ENCODE measurements around the gene FES.
A peak's percentile ranks its signal among the peaks of the same experiment; 100 is the strongest.

FES gene

GRCh38 chr15:90895571-90896117 lies 11.3 kb downstream of the FES start:
- TF ChIP-seq CTCF (IDR thresholded peaks at IDR 0.05; ENCODE audit: extremely low read depth, missing control alignments), result no peak
- DNase-seq (ENCODE audit: low spot score), result no peak

GRCh38 chr15:90897131-90897655 lies 12.9 kb downstream of the FES start:
- peak; percentile 83 for DNase-seq (ENCODE audit: low spot score)

GRCh38 chr15:90901175-90902039 lies 17.1 kb downstream of the FES start:
- DNase-seq (ENCODE audit: low spot score), result peak; percentile 44
- no peak for TF ChIP-seq CTCF (IDR thresholded peaks at IDR 0.05; ENCODE audit: extremely low read depth, missing control alignments)

- peak; percentile 97 for DNase-seq (ENCODE audit: low spot score)
- TF ChIP-seq CTCF (IDR thresholded peaks at IDR 0.05; ENCODE audit: extremely low read depth, missing control alignments), result peak; percentile 80
Measured at GRCh38 chr15:90902040-90902839, 17.9 kb downstream of the FES start.

GRCh38 chr15:90902840-90903732 lies 18.8 kb downstream of the FES start, which contains the start of gene MAN2A2:
TSS of gene MAN2A2 (plus strand) at chr15:90903302. CDS start at chr15:90904208, 906 bp downstream.
- TF ChIP-seq CTCF (IDR thresholded peaks at IDR 0.05; ENCODE audit: extremely low read depth, missing control alignments), result no peak
- DNase-seq (ENCODE audit: low spot score), result peak; percentile 92

GRCh38 chr15:90903733-90904536 lies 19.6 kb downstream of the FES start:
- peak; percentile 45 for DNase-seq (ENCODE audit: low spot score)
- TF ChIP-seq CTCF (IDR thresholded peaks at IDR 0.05; ENCODE audit: extremely low read depth, missing control alignments), result no peak
